Bronchus fibroblast of lung (primary cell): ENCODE data around the gene TMA7. TPM values are rescaled to one million over a fixed set of nuclear protein-coding genes. Genes with fewer than 3 reads are reported as not detected.

ENCODE experiments used
- total RNA-seq: library from RNA; depleted of rRNA; stranded (reverse); fragments of >200 nt; gene quantifications from 2 replicates; pipeline ENCODE4 v1.2.3, GENCODE V29; 2015

The TMA7 gene
- 317 and 443 TPM in 2 replicates for total RNA-seq

DNA sequence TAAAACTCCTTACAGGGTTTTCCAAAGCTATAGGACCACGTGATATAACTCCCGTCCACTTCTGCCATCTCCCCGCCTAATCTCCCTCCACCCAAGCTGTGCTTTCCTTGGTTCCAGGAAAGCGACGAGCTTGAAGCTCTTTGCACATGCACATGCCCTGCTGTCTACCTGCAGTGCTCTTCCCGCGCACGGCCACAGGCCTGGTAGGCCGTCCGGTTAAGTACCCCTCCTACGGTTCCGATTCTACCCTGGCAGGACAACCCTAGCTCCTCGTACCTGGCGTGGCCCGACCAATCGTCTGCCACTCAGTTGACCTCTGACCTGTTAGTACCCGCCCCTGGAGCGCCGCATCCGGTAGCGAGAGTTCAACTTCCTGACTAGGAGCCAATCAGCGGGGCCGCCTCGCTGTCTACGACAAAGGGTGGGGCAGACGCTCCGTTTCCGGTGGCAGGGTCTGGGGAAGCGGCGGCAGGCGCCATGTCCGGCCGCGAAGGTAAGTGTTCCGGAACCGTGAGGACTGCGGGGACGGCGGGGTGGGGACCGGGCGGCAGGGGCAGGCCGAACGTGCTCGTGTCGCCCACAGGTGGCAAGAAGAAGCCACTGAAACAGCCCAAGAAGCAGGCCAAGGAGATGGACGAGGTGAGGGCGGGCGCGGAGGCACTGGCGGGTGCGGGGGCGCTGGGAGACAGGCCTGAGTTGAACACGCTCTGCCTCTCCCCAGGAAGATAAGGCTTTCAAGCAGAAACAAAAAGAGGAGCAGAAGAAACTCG lies at the start of gene TMA7, which contains the start of gene CCDC51:
TSS of gene TMA7 (plus strand) at position 438 of the 770 bp plus-strand sequence. CDS start at position 478, 40 bp downstream.
TSS of gene CCDC51 (minus strand) at position 300 of the 770 bp plus-strand sequence. CDS start 4,991 bp downstream, outside the sequence.

DNA sequence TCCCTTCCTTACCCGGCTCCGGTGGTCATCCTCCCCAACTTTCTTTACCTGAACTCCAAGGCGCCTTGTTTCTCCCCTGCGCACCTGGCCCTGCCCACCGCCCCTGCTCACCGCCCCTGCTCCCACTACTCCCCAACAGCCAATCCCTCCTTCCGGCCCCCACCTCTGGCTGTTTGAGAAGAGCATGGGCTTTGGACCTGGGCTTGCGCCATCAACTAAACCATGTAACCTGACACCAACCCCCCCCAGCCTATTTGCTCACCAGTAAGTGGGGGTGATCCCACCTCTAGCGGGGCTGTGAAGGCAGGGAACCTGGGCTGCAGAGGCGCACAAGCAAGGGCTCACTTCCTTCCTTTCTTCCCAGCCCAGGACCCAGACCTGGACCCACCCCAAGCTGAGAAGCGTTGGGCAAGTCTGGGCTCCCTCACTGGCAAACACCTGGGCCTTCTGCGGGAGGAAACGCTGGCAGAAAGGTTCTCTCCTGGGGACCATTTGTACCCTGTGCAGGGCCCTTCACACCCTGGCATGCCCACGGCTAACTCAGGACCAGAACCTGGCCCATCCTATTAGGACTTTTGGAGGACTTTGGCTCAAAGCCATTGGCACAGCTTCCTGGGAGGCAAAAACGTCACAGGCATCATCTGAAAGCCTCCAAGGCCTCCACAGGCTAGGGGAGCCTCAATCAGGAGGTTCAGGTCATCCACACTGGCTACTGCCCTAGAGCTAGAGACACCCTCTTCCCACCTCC lies 9.9 kb upstream of the TMA7 start, which contains the start of gene PLXNB1:
TSS of gene PLXNB1 (minus strand) at position 127 of the 748 bp plus-strand sequence. CDS start 5,475 bp downstream, outside the sequence.

DNA sequence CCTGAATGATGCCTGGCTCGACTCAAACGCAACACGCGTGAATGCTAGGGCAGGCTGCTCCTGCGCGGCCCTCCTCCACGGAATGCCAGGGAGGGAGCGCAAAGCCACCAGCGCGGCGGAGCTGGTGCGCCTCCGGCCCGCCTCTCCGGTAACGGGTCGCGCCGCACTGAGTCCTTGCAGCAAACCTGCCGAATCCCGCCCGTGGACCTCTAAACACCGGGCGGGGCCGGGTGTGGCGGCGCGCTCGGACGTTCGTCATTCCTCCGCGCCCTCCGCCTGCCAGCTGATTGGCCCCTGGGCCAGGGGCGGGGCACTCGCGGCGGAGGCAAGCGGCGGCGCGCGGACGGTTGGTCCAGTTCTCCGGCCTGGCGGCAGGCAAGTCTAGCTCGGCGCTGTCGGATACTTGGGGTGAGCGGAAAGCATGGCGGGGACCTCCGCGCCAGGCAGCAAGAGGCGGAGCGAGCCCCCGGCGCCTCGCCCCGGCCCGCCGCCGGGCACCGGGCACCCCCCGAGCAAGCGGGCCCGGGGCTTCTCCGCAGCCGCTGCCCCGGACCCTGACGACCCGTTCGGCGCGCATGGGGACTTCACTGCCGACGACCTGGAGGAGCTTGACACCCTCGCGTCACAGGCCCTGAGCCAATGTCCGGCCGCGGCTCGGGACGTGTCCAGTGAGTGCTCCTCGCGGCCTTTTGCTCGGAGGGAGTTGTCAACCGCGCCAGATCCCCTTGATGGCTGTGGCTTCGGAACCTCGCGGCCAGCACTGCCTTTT lies 6.6 kb downstream of the TMA7 start, which contains the start of gene ATRIP:
TSS of gene ATRIP (plus strand) at position 313 of the 769 bp plus-strand sequence. CDS start at position 422, 109 bp downstream.

Other genes with a start within 250 kb of the TMA7 start
- gene CAMP, start 216.8 kb upstream of the TMA7 start, total RNA-seq, result not detected in 2 replicates
- gene ZNF589, start 199.2 kb upstream of the TMA7 start, total RNA-seq, result 1.8 TPM in 2 replicates
- gene NME6, start 138.9 kb upstream of the TMA7 start, total RNA-seq, result 24.9 and 28.1 TPM in 2 replicates
- gene SPINK8, start 106.6 kb upstream of the TMA7 start, total RNA-seq, result not detected in 2 replicates
- not detected in 2 replicates for gene FBXW12, start 68.0 kb upstream of the TMA7 start, total RNA-seq
- gene PLXNB1, start 10.2 kb upstream of the TMA7 start, total RNA-seq, result 23.3 and 32.1 TPM in 2 replicates
- gene CCDC51, start 138 bp upstream of the TMA7 start, total RNA-seq, result 17.0 and 18.9 TPM in 2 replicates
- gene ATRIP, start 6.5 kb downstream of the TMA7 start, total RNA-seq, result 8.1 and 9.4 TPM in 2 replicates
- gene SHISA5, start 63.9 kb downstream of the TMA7 start, total RNA-seq, result 157 and 171 TPM in 2 replicates
- gene PFKFB4, start 116.5 kb downstream of the TMA7 start, total RNA-seq, result 8.9 and 12.3 TPM in 2 replicates
- 1.7 and 1.9 TPM in 2 replicates for gene UCN2, start 123.5 kb downstream of the TMA7 start, total RNA-seq
- 22.1 and 29.3 TPM in 2 replicates for gene COL7A1, start 155.1 kb downstream of the TMA7 start, total RNA-seq
- 311 and 400 TPM in 2 replicates for gene UQCRC1, start 169.4 kb downstream of the TMA7 start, total RNA-seq
- not detected in 2 replicates for gene TMEM89, start 181.5 kb downstream of the TMA7 start, total RNA-seq
- gene SLC26A6, start 195.2 kb downstream of the TMA7 start, total RNA-seq, result 27.2 and 35.1 TPM in 2 replicates
- gene CELSR3, start 222.6 kb downstream of the TMA7 start, total RNA-seq, result 1.3 and 2.7 TPM in 2 replicates
- 19.8 and 25.9 TPM in 2 replicates for gene NCKIPSD, start 245.7 kb downstream of the TMA7 start, total RNA-seq